K562 (cell line): ENCODE results near the gene RAB31. TPM values are rescaled to one million over a fixed set of nuclear protein-coding genes. Genes with fewer than 3 reads are reported as not detected.
A peak's percentile ranks its signal among the peaks of the same experiment; 100 is the strongest.

Experiments
- BACH1 ChIP-seq: fragments of 200-800 bp; sonication (Bioruptor generic); IDR thresholded peaks from 2 replicates; pipeline ENCODE4 v1.6.1; 2016; ENCODE audit warnings: missing genetic modification characterization, missing compliant biosample characterization
- BCOR ChIP-seq: fragments of 450-650 bp; IDR thresholded peaks from 2 replicates; pipeline ENCODE4 v1.6.1; 2016
- BRF1 ChIP-seq: IDR thresholded peaks from 3 replicates; pipeline ENCODE4 v1.6.1; 2011; ENCODE audit warnings: borderline replicate concordance, mild to moderate bottlenecking; ENCODE audit not compliant: insufficient read length; ENCODE audit errors: extremely low read depth
- FOXM1 ChIP-seq, 2 experiments: fragments of 450-650 bp in 1 of 2; sonication (generic) in 1 of 2; formaldehyde crosslinking in 1 of 2; IDR thresholded peaks; 2 replicates each; pipeline versions ENCODE4 v1.6.1 to v1.9.0; 2017 to 2022; ENCODE audit warnings: low read depth in 2 of 2, mild to moderate bottlenecking in 2 of 2, missing genetic modification reagents in 1 of 2, moderate library complexity in 1 of 2
- HLTF ChIP-seq: fragments of 450-650 bp; IDR thresholded peaks from 2 replicates; pipeline ENCODE4 v1.6.1; 2016
- KLF10 ChIP-seq: fragments of 250-450 bp; sonication (Bioruptor Pico); IDR thresholded peaks from 2 replicates; pipeline ENCODE4 v1.6.1; 2021; ENCODE audit warnings: matching md5 sums
- MTA1 ChIP-seq: fragments of 450-650 bp; IDR thresholded peaks from 2 replicates; pipeline ENCODE4 v1.6.1; 2017; ENCODE audit warnings: borderline replicate concordance
- PATZ1 ChIP-seq: fragments of 250-450 bp; sonication (Bioruptor Pico); IDR thresholded peaks from 2 replicates; pipeline ENCODE4 v1.5.0; 2020; ENCODE audit warnings: mild to moderate bottlenecking, borderline replicate concordance
- RBM39 ChIP-seq: fragments of 200-400 bp; formaldehyde crosslinking; optimal IDR thresholded peaks from 2 replicates; pipeline ENCODE3; 2018; ENCODE audit warnings: low read depth, low read length
- SIN3A ChIP-seq, 2 experiments: fragments of 150-350 bp in 1 of 2; IDR thresholded peaks; 2 replicates each; pipeline ENCODE4 v1.6.1; 2011 to 2016; ENCODE audit warnings: borderline replicate concordance in 2 of 2, low read depth in 2 of 2, low read length in 2 of 2, mild to moderate bottlenecking in 2 of 2, moderate library complexity in 2 of 2; ENCODE audit not compliant: control insufficient read depth in 1 of 2
- SRF ChIP-seq, 2 experiments: fragments of 250-450, 450-650 bp in 1 of 2; sonication (Bioruptor Pico) in 1 of 2; sonication (generic) in 1 of 2; formaldehyde crosslinking; IDR thresholded peaks; 2 replicates each; pipeline versions ENCODE4 v1.5.0 to v1.5.1; 2020 to 2022; ENCODE audit warnings: mild to moderate bottlenecking in 1 of 2, missing genetic modification reagents in 1 of 2
- SRSF1 ChIP-seq: fragments of 200-400 bp; formaldehyde crosslinking; IDR thresholded peaks from 2 replicates; pipeline ENCODE4 v1.6.1; 2017; ENCODE audit warnings: mild to moderate bottlenecking, low read depth, low read length, moderate library complexity
- ZBTB7A ChIP-seq: IDR thresholded peaks from 2 replicates; pipeline ENCODE4 v1.6.1; 2011; ENCODE audit warnings: low read depth, mild to moderate bottlenecking, low read length, moderate library complexity, borderline replicate concordance; ENCODE audit not compliant: control insufficient read depth
- ZNF217 ChIP-seq: sonication (generic); formaldehyde crosslinking; IDR thresholded peaks from 2 replicates; pipeline ENCODE4 v1.8.0; 2022; ENCODE audit warnings: mild to moderate bottlenecking, missing genetic modification reagents
- ZNF347 ChIP-seq: fragments of 450-650 bp; formaldehyde crosslinking; IDR thresholded peaks from 2 replicates; pipeline ENCODE4 v1.4.0; 2020; ENCODE audit warnings: low read depth, mild to moderate bottlenecking, moderate library complexity
- ZNF584 ChIP-seq: fragments of 200-800 bp; sonication (Bioruptor generic); IDR thresholded peaks from 2 replicates; pipeline ENCODE4 v1.6.1; 2016; ENCODE audit warnings: low read depth, mild to moderate bottlenecking, missing genetic modification characterization, missing compliant biosample characterization
- ZNF639 ChIP-seq, 2 experiments: fragments of 200-800 bp in 1 of 2; sonication (Bioruptor generic) in 1 of 2; sonication (generic) in 1 of 2; formaldehyde crosslinking in 1 of 2; IDR thresholded peaks in 1 of 2; conservative IDR thresholded peaks in 1 of 2; 2 replicates each; pipeline versions ENCODE4 v1.5.0 to v1.6.1; 2016 to 2020; ENCODE audit warnings: missing compliant biosample characterization in 1 of 2, missing genetic modification characterization in 1 of 2, missing genetic modification reagents in 1 of 2
- polyA plus RNA-seq, 8 experiments: library from polyadenylated mRNA; depleted of rRNA in 4 of 8; stranded (reverse) in 5 of 8; unstranded in 3 of 8; fragments of >200 nt; fragmentation: Nextera tagmentation in 2 of 8; fragmentation: Illumina TruSeq in 1 of 8; extraction: Ambion mirVana in 2 of 8; extraction: Trizol in 1 of 8; gene quantifications; 2 replicates each; pipeline versions ENCODE4 v1.2.1 to v1.2.3, GENCODE V29; 2011 to 2014; ENCODE audit warnings: inconsistent platforms in 1 of 8, missing spikeins in 1 of 8
- total RNA-seq, 7 experiments: library from RNA; depleted of rRNA in 6 of 7; stranded (reverse); fragments of >200 nt in 6 of 7; fragmentation: Illumina TruSeq in 2 of 7; extraction: Trizol in 2 of 7; gene quantifications; 2 replicates each; pipeline versions ENCODE4 v1.2.1 to v1.2.3, GENCODE V29; 2011 to 2021; ENCODE audit warnings: low replicate concordance in 1 of 7
- TF ChIP-seq, protein P1 (sequence below): fragments of 450-650 bp; conservative IDR thresholded peaks from 2 replicates; pipeline ENCODE4 v1.6.1; 2016; ENCODE audit warnings: missing genetic modification characterization, low read depth, mild to moderate bottlenecking, missing compliant biosample characterization, moderate library complexity
- TF ChIP-seq, protein P2 (sequence below): fragments of 250-450 bp; sonication (Bioruptor Pico); IDR thresholded peaks from 2 replicates; pipeline ENCODE4 v1.9.0; 2021; ENCODE audit warnings: mild to moderate bottlenecking, inconsistent platforms

The RAB31 gene
- total and polyA plus RNA-seq, 9 of the 15 experiments (the other 6 are each of a cell fraction or from before 2014, with no cell fraction given), result 20.7 to 70.4 (median 41.3) TPM

DNA sequence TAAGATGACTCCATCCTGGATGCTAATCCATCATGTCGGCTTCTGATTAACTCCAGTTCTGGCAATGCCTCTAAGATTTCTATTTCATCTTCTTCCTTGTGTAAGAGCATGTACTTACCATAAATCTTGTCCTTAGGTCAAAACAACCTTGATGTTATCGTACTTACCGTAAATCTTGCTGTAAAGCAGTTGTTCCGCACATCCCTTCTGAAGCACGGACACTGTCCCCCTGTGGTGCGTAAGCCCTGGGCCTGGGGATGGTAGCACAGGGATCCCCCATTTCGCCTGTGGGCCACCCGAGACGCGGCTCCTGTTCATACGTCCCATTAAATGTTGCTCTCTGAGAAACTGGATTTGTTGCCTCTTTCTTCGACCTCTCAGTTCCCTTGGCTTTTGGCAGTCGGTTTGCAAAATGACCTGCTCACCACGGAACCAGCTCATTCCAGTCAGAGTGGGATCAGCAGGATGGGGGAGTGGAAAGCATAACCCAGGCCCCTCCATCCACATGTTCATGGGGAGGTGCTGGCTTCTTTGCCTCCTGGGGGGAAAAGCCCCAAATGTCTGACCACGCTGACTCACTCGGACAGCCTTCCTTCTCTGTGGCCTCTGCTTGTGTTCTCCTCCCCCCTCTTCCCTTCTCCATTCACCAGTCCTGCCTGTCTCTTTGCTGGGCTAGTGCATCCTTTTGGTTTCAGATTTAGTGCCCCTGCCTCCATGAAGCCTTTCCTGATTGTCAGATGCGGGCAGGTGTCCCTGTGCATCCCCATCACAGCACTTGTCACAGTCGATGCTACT, 49.9 kb downstream of the RAB31 start (continued):
- TF ChIP-seq, protein P1, sequence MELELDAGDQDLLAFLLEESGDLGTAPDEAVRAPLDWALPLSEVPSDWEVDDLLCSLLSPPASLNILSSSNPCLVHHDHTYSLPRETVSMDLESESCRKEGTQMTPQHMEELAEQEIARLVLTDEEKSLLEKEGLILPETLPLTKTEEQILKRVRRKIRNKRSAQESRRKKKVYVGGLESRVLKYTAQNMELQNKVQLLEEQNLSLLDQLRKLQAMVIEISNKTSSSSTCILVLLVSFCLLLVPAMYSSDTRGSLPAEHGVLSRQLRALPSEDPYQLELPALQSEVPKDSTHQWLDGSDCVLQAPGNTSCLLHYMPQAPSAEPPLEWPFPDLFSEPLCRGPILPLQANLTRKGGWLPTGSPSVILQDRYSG (tag), result 0 out of 2 replicates have a peak, but pooled peaks have one; percentile 14
- TF ChIP-seq ZNF584 (CRISPR knock-in tag) (0 out of 2 replicates have a peak, but pooled peaks have one; percentile 24), MTA1 (peak; percentile 15; the same call in 1 of the 2 replicates), HLTF (no peak), BRF1 (no peak), RBM39 (no peak), SRF (CRISPR knock-in tag; IDR thresholded peaks at IDR 0.05) (no peak), BCOR (peak; percentile 43; the same call in 1 of the 2 replicates), ZNF639 (CRISPR knock-in tag; conservative IDR thresholded peaks at IDR 0.05 in 1 of 2, IDR thresholded peaks at IDR 0.05 in 1 of 2) (peak in 1 of 2 experiments; percentile 52; a peak in 1 of 4 replicates), FOXM1 (IDR thresholded peaks at IDR 0.05; ENCODE audit: low read depth) (no peak), FOXM1 (CRISPR knock-in tag; IDR thresholded peaks at IDR 0.05; ENCODE audit: low read depth) (no peak), KLF10 (CRISPR knock-in tag) (no peak), ZNF217 (CRISPR knock-in tag) (no peak), PATZ1 (CRISPR knock-in tag) (no peak), ZBTB7A (peak; percentile 28; the same call in 1 of the 2 replicates), BACH1 (peak; percentile 51; the same call in 1 of the 2 replicates), ZNF347 (CRISPR knock-in tag) (no peak), SIN3A (IDR thresholded peaks at IDR 0.05; ENCODE audit: borderline replicate concordance in 2 of 2, control insufficient read depth in 1 of 2, low read depth in 2 of 2, low read length in 2 of 2) (no peak), SRSF1 (no peak)
- TF ChIP-seq, protein P2, sequence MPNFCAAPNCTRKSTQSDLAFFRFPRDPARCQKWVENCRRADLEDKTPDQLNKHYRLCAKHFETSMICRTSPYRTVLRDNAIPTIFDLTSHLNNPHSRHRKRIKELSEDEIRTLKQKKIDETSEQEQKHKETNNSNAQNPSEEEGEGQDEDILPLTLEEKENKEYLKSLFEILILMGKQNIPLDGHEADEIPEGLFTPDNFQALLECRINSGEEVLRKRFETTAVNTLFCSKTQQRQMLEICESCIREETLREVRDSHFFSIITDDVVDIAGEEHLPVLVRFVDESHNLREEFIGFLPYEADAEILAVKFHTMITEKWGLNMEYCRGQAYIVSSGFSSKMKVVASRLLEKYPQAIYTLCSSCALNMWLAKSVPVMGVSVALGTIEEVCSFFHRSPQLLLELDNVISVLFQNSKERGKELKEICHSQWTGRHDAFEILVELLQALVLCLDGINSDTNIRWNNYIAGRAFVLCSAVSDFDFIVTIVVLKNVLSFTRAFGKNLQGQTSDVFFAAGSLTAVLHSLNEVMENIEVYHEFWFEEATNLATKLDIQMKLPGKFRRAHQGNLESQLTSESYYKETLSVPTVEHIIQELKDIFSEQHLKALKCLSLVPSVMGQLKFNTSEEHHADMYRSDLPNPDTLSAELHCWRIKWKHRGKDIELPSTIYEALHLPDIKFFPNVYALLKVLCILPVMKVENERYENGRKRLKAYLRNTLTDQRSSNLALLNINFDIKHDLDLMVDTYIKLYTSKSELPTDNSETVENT (CRISPR knock-in tag), result no peak
